ENCODE results near the gene FRMD3.

Gene FRMD3

GRCh38 chr9:83280268-83280667 lies 257.9 kb downstream of the FRMD3 start:
- no peaks in the 10 kb centered on the region for H3K36me3 ChIP-seq (ENCODE audit: insufficient read depth, low read length)
- no peak overlapping the region for H3K4me3 ChIP-seq (ENCODE audit: low read length, poor library complexity, severe bottlenecking)
- H2AFZ ChIP-seq (ENCODE audit: low read length), result no peak overlapping the region
- H3F3A ChIP-seq (ENCODE audit: low read depth), result no peaks in the 10 kb centered on the region
- TF ChIP-seq CTCF (conservative IDR thresholded peaks at IDR 0.05; ENCODE audit: low read length) (no peak), EZH2phosphoT487 (IDR thresholded peaks at IDR 0.05; ENCODE audit: borderline replicate concordance) (no peak)
- H3K4me2 ChIP-seq (ENCODE audit: low read depth, low read length, poor library complexity, severe bottlenecking), result no peak overlapping the region
- no peaks in the 10 kb centered on the region for H4K20me1 ChIP-seq (ENCODE audit: insufficient read depth, low read length, poor library complexity, severe bottlenecking)
- H3K9me2 ChIP-seq (replicated peaks; ENCODE audit: low read depth, low read length), result no peaks in the 10 kb centered on the region
- no peaks in the 10 kb centered on the region for H3K9me3 ChIP-seq (ENCODE audit: insufficient read depth, low read depth, low read length)
- H3K9ac ChIP-seq (ENCODE audit: low read depth, low read length, poor library complexity, severe bottlenecking), result no peak overlapping the region
- no peaks in the 10 kb centered on the region for H3K27me3 ChIP-seq (ENCODE audit: insufficient read depth, low read length, poor library complexity, severe bottlenecking)
- no peaks in the 10 kb centered on the region for H3K79me2 ChIP-seq (ENCODE audit: insufficient read depth, low read length)
- H3K4me1 ChIP-seq (ENCODE audit: insufficient read depth, low read length, poor library complexity, severe bottlenecking), result peaks cover 5% of the 10 kb centered on the region

GRCh38 chr9:83274787-83275186 lies 263.4 kb downstream of the FRMD3 start:
- TF ChIP-seq EZH2phosphoT487 (IDR thresholded peaks at IDR 0.05; ENCODE audit: borderline replicate concordance) (no peak), CTCF (conservative IDR thresholded peaks at IDR 0.05; ENCODE audit: low read length) (no peak)

GRCh38 chr9:83271665-83272071 lies 266.5 kb downstream of the FRMD3 start:
- H2AFZ ChIP-seq (ENCODE audit: low read length), result no peak overlapping the region
- H3K9me2 ChIP-seq (replicated peaks; ENCODE audit: low read depth, low read length), result no peaks in the 10 kb centered on the region
- peak overlapping the region; percentile 3 for H3K4me2 ChIP-seq (ENCODE audit: low read depth, low read length, poor library complexity, severe bottlenecking)
- TF ChIP-seq EZH2phosphoT487 (IDR thresholded peaks at IDR 0.05; ENCODE audit: borderline replicate concordance), result no peak
- TF ChIP-seq CTCF (conservative IDR thresholded peaks at IDR 0.05; ENCODE audit: low read length), result no peak
- no peaks in the 10 kb centered on the region for H3K27me3 ChIP-seq (ENCODE audit: insufficient read depth, low read length, poor library complexity, severe bottlenecking)
- H3K9me3 ChIP-seq (ENCODE audit: insufficient read depth, low read depth, low read length), result no peaks in the 10 kb centered on the region
- H3F3A ChIP-seq (ENCODE audit: low read depth), result no peaks in the 10 kb centered on the region
- H3K9ac ChIP-seq (ENCODE audit: low read depth, low read length, poor library complexity, severe bottlenecking), result no peak overlapping the region
- peaks cover 5% of the 10 kb centered on the region for H3K4me1 ChIP-seq (ENCODE audit: insufficient read depth, low read length, poor library complexity, severe bottlenecking)
- H3K4me3 ChIP-seq (ENCODE audit: low read length, poor library complexity, severe bottlenecking), result no peak overlapping the region
- H3K36me3 ChIP-seq (ENCODE audit: insufficient read depth, low read length), result no peaks in the 10 kb centered on the region
- H3K79me2 ChIP-seq (ENCODE audit: insufficient read depth, low read length), result no peaks in the 10 kb centered on the region
- H4K20me1 ChIP-seq (ENCODE audit: insufficient read depth, low read length, poor library complexity, severe bottlenecking), result no peaks in the 10 kb centered on the region

More at GRCh38 chr9:83274787-83275186, 263.4 kb downstream of the FRMD3 start:
- H3F3A ChIP-seq (ENCODE audit: low read depth), result no peaks in the 10 kb centered on the region
- H3K4me1 ChIP-seq (ENCODE audit: insufficient read depth, low read length, poor library complexity, severe bottlenecking), result peaks cover 5% of the 10 kb centered on the region
- H3K27me3 ChIP-seq (ENCODE audit: insufficient read depth, low read length, poor library complexity, severe bottlenecking), result no peaks in the 10 kb centered on the region
- H3K9me3 ChIP-seq (ENCODE audit: insufficient read depth, low read depth, low read length), result no peaks in the 10 kb centered on the region
- no peak overlapping the region for H3K4me3 ChIP-seq (ENCODE audit: low read length, poor library complexity, severe bottlenecking)
- no peak overlapping the region for H3K4me2 ChIP-seq (ENCODE audit: low read depth, low read length, poor library complexity, severe bottlenecking)
- no peak overlapping the region for H2AFZ ChIP-seq (ENCODE audit: low read length)
- H3K79me2 ChIP-seq (ENCODE audit: insufficient read depth, low read length), result no peaks in the 10 kb centered on the region
- H3K36me3 ChIP-seq (ENCODE audit: insufficient read depth, low read length), result no peaks in the 10 kb centered on the region
- no peaks in the 10 kb centered on the region for H4K20me1 ChIP-seq (ENCODE audit: insufficient read depth, low read length, poor library complexity, severe bottlenecking)
- no peak overlapping the region for H3K9ac ChIP-seq (ENCODE audit: low read depth, low read length, poor library complexity, severe bottlenecking)
- H3K9me2 ChIP-seq (replicated peaks; ENCODE audit: low read depth, low read length), result no peaks in the 10 kb centered on the region
